Measurements from ENCODE around the gene STPG4. TPM values are rescaled to one million over a fixed set of nuclear protein-coding genes. Genes with fewer than 3 reads are reported as not detected.

STPG4 gene
- total and polyA plus RNA-seq, 2 experiments from 2014 or later = not detected

DNA sequence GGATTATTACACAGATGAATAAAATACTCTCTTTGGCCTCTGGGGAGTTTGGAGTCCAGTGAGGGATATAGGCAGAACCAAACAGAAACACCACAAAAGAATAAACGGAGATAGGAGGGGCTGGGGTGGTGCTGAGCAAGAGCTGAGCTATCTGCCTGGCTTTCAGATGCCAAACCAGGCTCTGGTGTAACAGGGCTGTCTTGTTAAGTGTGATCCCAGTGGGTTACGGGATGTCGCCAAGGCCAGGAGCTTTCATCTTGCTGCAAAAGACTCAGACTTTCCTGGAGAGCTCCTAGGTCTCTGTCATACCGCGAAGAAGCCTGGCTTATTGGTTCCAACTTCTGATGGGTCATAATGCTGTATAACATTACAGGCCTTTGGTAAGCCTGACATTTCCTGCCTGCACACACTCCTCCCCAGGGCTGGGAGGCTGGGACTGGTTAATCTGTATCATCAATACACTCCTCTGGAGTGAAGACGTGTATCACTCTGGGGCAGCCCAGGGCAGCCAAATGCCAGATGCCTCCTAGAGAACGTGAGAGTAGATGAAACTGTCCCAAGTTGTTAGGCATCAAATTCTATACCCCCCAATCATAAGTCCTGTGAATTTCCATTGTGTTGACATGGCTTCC, 60.5 kb downstream of the STPG4 start:
- peaks cover 24% of the 10 kb centered on the region for H3K4me1 ChIP-seq (ENCODE audit: insufficient read depth)
- H3K9me3 ChIP-seq (ENCODE audit: low read depth) = no peaks in the 10 kb centered on the region
- peak overlapping the region; percentile 50 for H3K9ac ChIP-seq
- H3K4me2 ChIP-seq (ENCODE audit: unreplicated experiment) = peak overlapping the region; percentile 33
- H3F3A ChIP-seq (ENCODE audit: insufficient read depth) = peaks cover 17% of the 10 kb centered on the region
- 7 to 9% methylated on average over 7 of the region's 7 CpGs for WGBS, 2 experiments (ENCODE audit: low coverage in 1 of 2, low lambda C conversion rate in 2 of 2, missing lambda C conversion rate in 2 of 2)
- H3K9me2 ChIP-seq (ENCODE audit: insufficient read depth) = no peaks in the 10 kb centered on the region
- no peaks in the 10 kb centered on the region for H3K79me2 ChIP-seq (ENCODE audit: insufficient read depth)
- in situ Hi-C loops (cut with MboI) = no loop called here
- H3K36me3 ChIP-seq (ENCODE audit: low read depth) = no peaks in the 10 kb centered on the region
- H3K27ac ChIP-seq = peak overlapping the region; percentile 78
- peak; percentile 91 for DNase-seq
- H3K27me3 ChIP-seq (replicated peaks; ENCODE audit: insufficient read depth) = no peaks in the 10 kb centered on the region
- TF ChIP-seq EZH2 (IDR thresholded peaks at IDR 0.05; ENCODE audit: insufficient read depth, poor library complexity, severe bottlenecking) = no peak
- TF ChIP-seq EZH2phosphoT487 (IDR thresholded peaks at IDR 0.05; ENCODE audit: insufficient read depth, low read depth) = no peak
- H3K4me3 ChIP-seq = no peak overlapping the region
- peak overlapping the region; percentile 58 for H2AFZ ChIP-seq
- H4K20me1 ChIP-seq (ENCODE audit: insufficient read depth) = no peaks in the 10 kb centered on the region

DNA sequence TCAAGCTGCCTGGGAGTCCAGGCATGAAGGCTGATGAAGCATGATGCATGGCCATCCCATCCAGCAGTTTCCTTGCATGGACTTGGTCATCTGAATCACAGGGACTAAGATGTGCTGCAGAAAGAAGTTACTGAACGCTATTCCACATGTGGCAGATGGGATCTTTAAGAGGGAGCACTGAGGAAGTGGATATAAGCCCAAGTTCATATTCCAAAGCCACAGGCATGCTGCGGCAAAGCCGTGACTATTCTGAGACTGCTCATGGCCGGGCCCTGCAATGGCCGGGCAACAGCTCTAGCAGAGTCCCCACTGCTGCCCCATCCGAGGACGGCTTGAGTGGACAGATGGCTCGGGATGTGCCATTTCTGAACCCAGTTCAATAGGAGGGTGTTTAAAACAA, 61.5 kb downstream of the STPG4 start:
- no peak overlapping the region for H3K9ac ChIP-seq
- no peaks in the 10 kb centered on the region for H3K36me3 ChIP-seq (ENCODE audit: low read depth)
- peaks cover 17% of the 10 kb centered on the region for H3F3A ChIP-seq (ENCODE audit: insufficient read depth)
- DNase-seq = no peak
- no peak overlapping the region for H2AFZ ChIP-seq
- H3K9me3 ChIP-seq (ENCODE audit: low read depth) = no peaks in the 10 kb centered on the region
- H3K27me3 ChIP-seq (replicated peaks; ENCODE audit: insufficient read depth) = no peaks in the 10 kb centered on the region
- H3K9me2 ChIP-seq (ENCODE audit: insufficient read depth) = no peaks in the 10 kb centered on the region
- 89 to 93% methylated on average over 8 of the region's 8 CpGs for WGBS, 2 experiments (ENCODE audit: low coverage in 1 of 2, low lambda C conversion rate in 2 of 2, missing lambda C conversion rate in 2 of 2)
- no peak overlapping the region for H3K4me2 ChIP-seq (ENCODE audit: unreplicated experiment)
- H3K4me3 ChIP-seq = no peak overlapping the region
- no peaks in the 10 kb centered on the region for H4K20me1 ChIP-seq (ENCODE audit: insufficient read depth)
- no peak overlapping the region for H3K27ac ChIP-seq
- in situ Hi-C loops (cut with MboI) = no loop called here
- H3K4me1 ChIP-seq (ENCODE audit: insufficient read depth) = peaks cover 31% of the 10 kb centered on the region
- TF ChIP-seq EZH2 (IDR thresholded peaks at IDR 0.05; ENCODE audit: insufficient read depth, poor library complexity, severe bottlenecking) (no peak), EZH2phosphoT487 (IDR thresholded peaks at IDR 0.05; ENCODE audit: insufficient read depth, low read depth) (no peak)
- no peaks in the 10 kb centered on the region for H3K79me2 ChIP-seq (ENCODE audit: insufficient read depth)

DNA sequence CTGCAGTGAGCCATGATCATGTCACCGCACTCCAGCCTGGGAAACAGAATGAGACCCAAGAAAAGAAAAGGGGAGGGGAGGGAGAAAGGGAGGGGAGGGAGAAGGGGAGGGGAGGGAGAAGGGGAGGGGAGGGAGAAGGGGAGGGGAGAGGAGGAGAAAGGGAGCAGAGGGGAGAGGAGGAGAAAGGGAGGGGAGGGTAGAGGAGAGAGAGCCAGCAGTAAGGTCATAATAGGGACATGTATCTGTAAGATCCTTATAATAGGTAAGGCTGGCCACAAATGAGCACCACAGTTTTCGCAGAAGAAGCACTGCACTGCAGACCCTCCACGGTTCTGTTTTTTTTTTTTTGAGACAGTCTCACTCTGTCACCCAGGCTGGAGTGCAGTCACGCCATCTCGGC, 62.6 kb downstream of the STPG4 start:
- H4K20me1 ChIP-seq (ENCODE audit: insufficient read depth) = no peaks in the 10 kb centered on the region
- H3K4me1 ChIP-seq (ENCODE audit: insufficient read depth) = peaks cover 34% of the 10 kb centered on the region
- no peak for TF ChIP-seq EZH2phosphoT487 (IDR thresholded peaks at IDR 0.05; ENCODE audit: insufficient read depth, low read depth)
- TF ChIP-seq EZH2 (IDR thresholded peaks at IDR 0.05; ENCODE audit: insufficient read depth, poor library complexity, severe bottlenecking) = no peak
- H3K79me2 ChIP-seq (ENCODE audit: insufficient read depth) = no peaks in the 10 kb centered on the region
- H3K27me3 ChIP-seq (replicated peaks; ENCODE audit: insufficient read depth) = no peaks in the 10 kb centered on the region
- peaks cover 17% of the 10 kb centered on the region for H3F3A ChIP-seq (ENCODE audit: insufficient read depth)
- no peaks in the 10 kb centered on the region for H3K36me3 ChIP-seq (ENCODE audit: low read depth)
- H3K9me2 ChIP-seq (ENCODE audit: insufficient read depth) = no peaks in the 10 kb centered on the region
- H2AFZ ChIP-seq = no peak overlapping the region
- no peaks in the 10 kb centered on the region for H3K9me3 ChIP-seq (ENCODE audit: low read depth)
- H3K9ac ChIP-seq = no peak overlapping the region
- in situ Hi-C loops (cut with MboI) = no loop called here
- H3K4me2 ChIP-seq (ENCODE audit: unreplicated experiment) = no peak overlapping the region
- H3K4me3 ChIP-seq = no peak overlapping the region
- 98 to 100% methylated on average over 4 to 5 of the region's 5 CpGs for WGBS, 2 experiments (ENCODE audit: low coverage in 1 of 2, low lambda C conversion rate in 2 of 2, missing lambda C conversion rate in 2 of 2)
- no peak for DNase-seq
- H3K27ac ChIP-seq = no peak overlapping the region

DNA sequence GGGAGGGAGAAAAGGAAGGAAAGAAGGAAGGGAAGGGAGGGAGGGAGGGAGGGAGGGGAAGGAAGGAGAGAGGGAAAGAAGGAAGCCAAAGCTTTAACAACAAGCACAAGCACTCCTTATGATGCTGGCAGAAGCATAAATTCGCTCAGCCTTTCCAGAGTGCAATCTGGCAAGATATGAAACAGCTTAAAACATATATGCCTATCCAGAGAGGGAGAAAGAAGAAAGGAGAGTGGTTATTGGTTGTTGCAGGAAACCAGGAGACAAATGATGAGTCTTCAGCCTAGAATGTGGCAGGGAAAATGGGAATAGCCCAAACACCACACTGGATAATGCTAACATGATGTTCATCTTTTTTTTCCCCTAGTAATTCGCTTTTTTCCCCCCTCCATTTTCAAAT, 64.0 kb downstream of the STPG4 start:
- 56 to 61% methylated on average over 2 of the region's 2 CpGs for WGBS, 2 experiments (ENCODE audit: low coverage in 1 of 2, low lambda C conversion rate in 2 of 2, missing lambda C conversion rate in 2 of 2)
- Histone ChIP-seq H3K4me3 (no peak overlapping the region), H3K79me2 (ENCODE audit: insufficient read depth) (no peaks in the 10 kb centered on the region), H3K4me1 (ENCODE audit: insufficient read depth) (peaks cover 41% of the 10 kb centered on the region), H2AFZ (peak overlapping the region; percentile 15; the same call in 1 of the 2 replicates), H3F3A (ENCODE audit: insufficient read depth) (peaks cover 17% of the 10 kb centered on the region), H3K9me3 (ENCODE audit: low read depth) (no peaks in the 10 kb centered on the region), H4K20me1 (ENCODE audit: insufficient read depth) (no peaks in the 10 kb centered on the region), H3K27ac (no peak overlapping the region), H3K36me3 (ENCODE audit: low read depth) (no peaks in the 10 kb centered on the region), H3K9me2 (ENCODE audit: insufficient read depth) (no peaks in the 10 kb centered on the region), H3K4me2 (ENCODE audit: unreplicated experiment) (no peak overlapping the region), H3K9ac (no peak overlapping the region), H3K27me3 (replicated peaks; ENCODE audit: insufficient read depth) (no peaks in the 10 kb centered on the region)
- in situ Hi-C loops (cut with MboI) = no loop called here
- TF ChIP-seq EZH2phosphoT487 (IDR thresholded peaks at IDR 0.05; ENCODE audit: insufficient read depth, low read depth) = no peak
- no peak for TF ChIP-seq EZH2 (IDR thresholded peaks at IDR 0.05; ENCODE audit: insufficient read depth, poor library complexity, severe bottlenecking)
- DNase-seq = peak; percentile 56

Data from GM23248 (cell line).